Progenitor cell of endocrine pancreas (in vitro differentiated cells): ENCODE measurements around the gene TMA7. TPM values are rescaled to one million over a fixed set of nuclear protein-coding genes. Genes with fewer than 3 reads are reported as not detected.

Source experiments
- DNase-seq: peaks from one replicate; pipeline ENCODE4 v3.0.0; 2021; ENCODE audit warnings: low spot score; ENCODE audit not compliant: unreplicated experiment
- H3K27ac Mint-ChIP-seq: 2 replicates; pipeline ENCODE4 v1.8.0; 2021; ENCODE audit warnings: mild to moderate bottlenecking, moderate library complexity, mixed read lengths
- H3K27me3 Mint-ChIP-seq: 2 replicates; pipeline ENCODE4 v1.8.0; 2021; ENCODE audit warnings: mixed read lengths
- H3K36me3 Mint-ChIP-seq: 2 replicates; pipeline ENCODE4 v1.8.0; 2022; ENCODE audit warnings: mixed read lengths; ENCODE audit not compliant: insufficient read depth
- H3K4me1 Mint-ChIP-seq: 2 replicates; pipeline ENCODE4 v1.8.0; 2021; ENCODE audit warnings: low read depth, mixed read lengths
- H3K4me3 Mint-ChIP-seq: 2 replicates; pipeline ENCODE4 v1.8.0; 2021; ENCODE audit warnings: low read depth, mild to moderate bottlenecking, moderate library complexity, mixed read lengths
- H3K9me3 Mint-ChIP-seq: 2 replicates; pipeline ENCODE4 v1.8.0; 2021; ENCODE audit warnings: low read depth, mixed read lengths
- total RNA-seq: library from RNA; stranded (reverse); gene quantifications from 2 replicates; pipeline ENCODE4 v1.2.1, GENCODE V29; 2021
- TF ChIP-seq, protein P1 (sequence below): fragments of 200-600 bp; sonication (generic); IDR thresholded peaks from one replicate; pipeline ENCODE4 v1.5.0; 2021; ENCODE audit warnings: antibody characterized with exemption, mild to moderate bottlenecking; ENCODE audit not compliant: unreplicated experiment

Gene TMA7
- total RNA-seq, 1 donor from 2014 or later: 253 TPM

DNA sequence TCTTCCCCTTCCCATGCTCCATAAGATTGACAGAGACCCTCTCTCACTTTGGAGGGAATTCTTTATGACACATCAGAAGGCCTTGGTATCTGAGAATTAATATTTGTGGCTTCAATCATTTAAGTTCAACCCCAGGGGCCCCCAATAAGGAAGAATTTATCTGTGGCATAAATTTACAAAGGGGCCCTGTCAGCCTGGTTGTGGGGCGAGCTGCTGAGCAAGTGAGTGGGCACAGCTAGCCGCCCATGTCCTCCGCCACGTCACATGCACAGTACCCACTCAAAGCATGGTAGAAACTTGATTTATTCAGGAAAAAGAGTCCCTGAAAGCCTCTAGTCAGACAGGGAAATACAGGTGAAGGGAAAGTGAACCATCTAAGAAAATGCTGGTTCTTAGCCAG, 23.5 kb upstream of the TMA7 start:
- Mint-ChIP-seq H3K4me1 (no peaks in the 10 kb centered on the region), H3K27me3 (no peaks in the 10 kb centered on the region), H3K4me3 (no peak overlapping the region), H3K27ac (peak overlapping the region; percentile 74), H3K9me3 (no peaks in the 10 kb centered on the region), H3K36me3 (peaks cover 14% of the 10 kb centered on the region)
- DNase-seq: no peak
- TF ChIP-seq, protein P1, sequence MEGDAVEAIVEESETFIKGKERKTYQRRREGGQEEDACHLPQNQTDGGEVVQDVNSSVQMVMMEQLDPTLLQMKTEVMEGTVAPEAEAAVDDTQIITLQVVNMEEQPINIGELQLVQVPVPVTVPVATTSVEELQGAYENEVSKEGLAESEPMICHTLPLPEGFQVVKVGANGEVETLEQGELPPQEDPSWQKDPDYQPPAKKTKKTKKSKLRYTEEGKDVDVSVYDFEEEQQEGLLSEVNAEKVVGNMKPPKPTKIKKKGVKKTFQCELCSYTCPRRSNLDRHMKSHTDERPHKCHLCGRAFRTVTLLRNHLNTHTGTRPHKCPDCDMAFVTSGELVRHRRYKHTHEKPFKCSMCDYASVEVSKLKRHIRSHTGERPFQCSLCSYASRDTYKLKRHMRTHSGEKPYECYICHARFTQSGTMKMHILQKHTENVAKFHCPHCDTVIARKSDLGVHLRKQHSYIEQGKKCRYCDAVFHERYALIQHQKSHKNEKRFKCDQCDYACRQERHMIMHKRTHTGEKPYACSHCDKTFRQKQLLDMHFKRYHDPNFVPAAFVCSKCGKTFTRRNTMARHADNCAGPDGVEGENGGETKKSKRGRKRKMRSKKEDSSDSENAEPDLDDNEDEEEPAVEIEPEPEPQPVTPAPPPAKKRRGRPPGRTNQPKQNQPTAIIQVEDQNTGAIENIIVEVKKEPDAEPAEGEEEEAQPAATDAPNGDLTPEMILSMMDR: no peak

DNA sequence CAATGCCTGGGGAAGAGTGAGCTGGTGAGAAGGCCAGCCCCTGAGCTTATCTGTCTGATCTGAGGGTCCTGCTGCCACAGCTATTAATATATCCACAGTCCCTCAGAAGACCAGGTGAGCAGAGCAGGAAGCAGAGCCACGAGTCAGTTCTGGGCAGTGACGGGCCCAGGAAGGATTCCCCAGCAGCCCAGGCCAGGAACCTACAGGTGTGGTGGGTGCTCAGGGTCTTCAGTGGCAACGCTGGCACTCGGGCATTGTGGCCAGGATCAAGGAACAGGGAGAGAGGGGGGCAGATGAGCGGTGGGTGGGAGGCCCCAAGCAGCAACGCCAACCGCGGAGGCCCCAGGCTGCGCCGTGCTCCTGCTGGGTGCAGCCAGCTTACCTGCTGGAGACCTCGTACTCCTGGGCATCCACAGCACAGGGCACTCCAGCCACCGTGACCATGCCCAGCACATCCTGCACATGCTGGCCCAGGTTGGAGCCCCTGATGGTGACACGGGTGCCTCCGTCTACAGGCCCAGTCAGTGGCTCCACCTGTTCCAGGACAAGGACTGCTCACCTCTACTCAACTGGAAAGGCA, 22.4 kb upstream of the TMA7 start:
- Mint-ChIP-seq H3K27me3 (no peaks in the 10 kb centered on the region), H3K27ac (no peak overlapping the region), H3K4me3 (no peak overlapping the region), H3K9me3 (no peaks in the 10 kb centered on the region), H3K4me1 (no peaks in the 10 kb centered on the region), H3K36me3 (peaks cover 14% of the 10 kb centered on the region)
- TF ChIP-seq, protein P1: no peak
- no peak for DNase-seq

DNA sequence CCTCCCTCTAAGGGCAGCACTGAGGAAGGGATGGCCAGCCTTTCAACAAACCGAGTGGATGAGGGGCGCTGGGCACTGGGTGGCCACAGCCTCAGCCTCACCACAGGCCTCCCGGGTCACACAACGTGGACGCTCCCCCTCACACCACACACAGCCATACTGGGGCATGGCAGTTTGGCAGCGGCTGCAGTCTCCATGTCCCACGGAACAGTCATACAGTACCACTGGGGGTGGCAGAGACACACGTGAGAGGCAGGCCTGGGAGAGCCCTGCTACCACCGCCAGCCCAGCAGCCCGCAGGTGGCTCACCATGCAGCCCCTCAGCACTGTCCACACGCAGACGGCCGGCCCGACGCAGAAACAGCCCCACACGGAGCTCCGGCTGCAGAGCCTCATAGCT, 21.9 kb upstream of the TMA7 start:
- Mint-ChIP-seq H3K27ac (no peak overlapping the region), H3K4me1 (peaks cover 2% of the 10 kb centered on the region), H3K9me3 (no peaks in the 10 kb centered on the region), H3K36me3 (peaks cover 14% of the 10 kb centered on the region), H3K27me3 (no peaks in the 10 kb centered on the region), H3K4me3 (no peak overlapping the region)
- DNase-seq: no peak
- TF ChIP-seq, protein P1: no peak

DNA sequence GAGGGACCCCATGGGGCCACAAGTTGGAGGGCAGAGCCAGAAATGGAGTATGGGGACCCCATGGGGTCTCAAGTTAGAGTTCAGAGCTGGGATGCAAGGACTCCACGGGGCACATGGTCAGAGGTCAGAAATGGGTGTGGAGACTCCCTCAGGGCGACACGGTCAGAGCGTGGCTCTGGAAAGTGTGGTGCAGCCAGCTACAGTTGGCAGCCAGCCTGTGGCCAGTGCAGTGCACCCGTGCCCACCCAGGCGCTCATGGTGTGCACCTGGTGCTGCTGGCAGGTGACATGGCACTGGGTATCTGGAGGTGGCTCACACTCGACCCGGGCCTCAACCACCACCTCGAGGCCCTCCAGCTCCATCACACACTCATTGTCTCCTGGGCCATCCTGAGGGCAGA, 21.4 kb upstream of the TMA7 start:
- no peaks in the 10 kb centered on the region for H3K9me3 Mint-ChIP-seq

DNA sequence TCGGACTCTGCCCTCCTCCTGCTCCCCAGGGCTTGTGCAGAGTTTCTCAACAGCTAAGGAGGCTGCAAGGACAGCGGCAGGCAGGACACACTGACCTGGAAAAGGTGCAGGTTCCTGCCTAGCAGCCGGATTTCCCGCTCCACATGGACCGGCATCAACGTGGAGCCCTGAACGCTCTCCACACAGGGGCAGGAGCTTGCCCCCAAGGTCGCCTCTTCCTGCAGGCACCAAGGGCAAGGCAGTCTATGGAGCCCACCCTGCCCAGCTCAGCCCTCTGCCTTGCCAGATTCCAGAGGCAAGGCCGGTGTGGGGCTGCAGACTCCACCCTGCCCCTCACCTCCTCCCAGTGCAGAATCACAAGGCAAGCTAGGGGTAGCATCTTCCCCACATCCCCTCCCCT, 20.9 kb upstream of the TMA7 start:
- peaks cover 2% of the 10 kb centered on the region for H3K4me1 Mint-ChIP-seq
- H3K36me3 Mint-ChIP-seq: peaks cover 13% of the 10 kb centered on the region

More for the DNA sequence above, 21.4 kb upstream of the TMA7 start:
- peaks cover 2% of the 10 kb centered on the region for H3K4me1 Mint-ChIP-seq
- H3K27me3 Mint-ChIP-seq: no peaks in the 10 kb centered on the region
- DNase-seq: no peak
- H3K27ac Mint-ChIP-seq: no peak overlapping the region
- no peak overlapping the region for H3K4me3 Mint-ChIP-seq
- TF ChIP-seq, protein P1: no peak
- H3K36me3 Mint-ChIP-seq: peaks cover 14% of the 10 kb centered on the region

More for the DNA sequence above, 20.9 kb upstream of the TMA7 start:
- no peak for DNase-seq
- Mint-ChIP-seq H3K9me3 (no peaks in the 10 kb centered on the region), H3K4me3 (no peak overlapping the region), H3K27ac (no peak overlapping the region), H3K27me3 (no peaks in the 10 kb centered on the region)
- TF ChIP-seq, protein P1: no peak
